AG09319 (cell line): Measurements from ENCODE around the gene ZFAND4.
"Not testable (repeated sequence)": the region's sequence is repeated elsewhere in the genome, so short reads cannot be mapped to it uniquely, and the experiment has no call there.

Source experiments
- DNase-seq: peaks from one replicate; pipeline ENCODE4 v3.0.0-alpha.2; 2010; ENCODE audit warnings: low read depth; ENCODE audit errors: extremely low read depth
- TF ChIP-seq, protein P1 (sequence below): IDR thresholded peaks from 2 replicates; pipeline ENCODE4 v1.5.1; 2011; ENCODE audit warnings: low read depth, mild to moderate bottlenecking, inconsistent platforms, low read length, moderate library complexity

Gene ZFAND4

GRCh38 chr10:45581216-45581549 lies 91.4 kb downstream of the ZFAND4 start:
- TF ChIP-seq, protein P1, sequence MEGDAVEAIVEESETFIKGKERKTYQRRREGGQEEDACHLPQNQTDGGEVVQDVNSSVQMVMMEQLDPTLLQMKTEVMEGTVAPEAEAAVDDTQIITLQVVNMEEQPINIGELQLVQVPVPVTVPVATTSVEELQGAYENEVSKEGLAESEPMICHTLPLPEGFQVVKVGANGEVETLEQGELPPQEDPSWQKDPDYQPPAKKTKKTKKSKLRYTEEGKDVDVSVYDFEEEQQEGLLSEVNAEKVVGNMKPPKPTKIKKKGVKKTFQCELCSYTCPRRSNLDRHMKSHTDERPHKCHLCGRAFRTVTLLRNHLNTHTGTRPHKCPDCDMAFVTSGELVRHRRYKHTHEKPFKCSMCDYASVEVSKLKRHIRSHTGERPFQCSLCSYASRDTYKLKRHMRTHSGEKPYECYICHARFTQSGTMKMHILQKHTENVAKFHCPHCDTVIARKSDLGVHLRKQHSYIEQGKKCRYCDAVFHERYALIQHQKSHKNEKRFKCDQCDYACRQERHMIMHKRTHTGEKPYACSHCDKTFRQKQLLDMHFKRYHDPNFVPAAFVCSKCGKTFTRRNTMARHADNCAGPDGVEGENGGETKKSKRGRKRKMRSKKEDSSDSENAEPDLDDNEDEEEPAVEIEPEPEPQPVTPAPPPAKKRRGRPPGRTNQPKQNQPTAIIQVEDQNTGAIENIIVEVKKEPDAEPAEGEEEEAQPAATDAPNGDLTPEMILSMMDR: no peak
- DNase-seq: no peak

DNA sequence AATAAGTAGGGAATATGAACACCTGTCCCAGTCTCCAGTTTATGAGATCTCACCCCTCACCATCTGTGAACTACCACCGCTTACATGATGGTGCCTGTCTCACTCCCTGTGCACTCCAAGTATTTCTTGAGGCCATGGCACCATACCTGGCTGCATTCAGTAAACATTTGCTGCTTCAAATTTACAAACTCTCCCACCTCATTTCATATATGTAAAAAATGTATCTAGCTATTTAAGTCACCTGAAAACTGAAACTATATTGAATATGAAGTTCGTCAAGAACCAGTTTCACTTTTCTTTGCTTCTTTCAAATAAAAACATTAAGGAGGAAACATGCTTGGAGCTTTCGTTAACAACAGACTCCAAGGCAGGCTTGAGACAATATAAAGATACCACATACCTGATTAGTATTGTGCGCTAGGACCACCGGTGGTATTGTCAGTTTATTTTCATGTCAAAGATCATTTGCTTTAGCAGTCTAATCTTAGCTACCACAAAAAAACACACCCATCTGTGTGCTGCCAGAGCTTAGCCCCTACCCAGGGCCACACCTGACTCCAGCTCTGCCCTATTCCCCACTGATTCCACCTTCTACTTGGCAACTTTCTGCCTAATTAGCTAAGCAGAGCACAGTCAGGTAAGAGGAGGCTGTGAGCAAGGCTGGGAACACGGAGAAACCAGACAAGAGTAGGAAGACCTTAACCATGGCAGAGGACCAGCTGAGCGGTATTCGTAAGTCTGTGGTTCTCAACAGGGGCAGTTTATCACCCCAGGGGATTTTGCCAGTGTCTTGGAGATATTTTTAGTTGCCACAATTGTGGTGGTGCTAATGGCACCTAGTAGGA lies 92.0 kb downstream of the ZFAND4 start:
- TF ChIP-seq, protein P1: no peak
- no peak for DNase-seq

DNA sequence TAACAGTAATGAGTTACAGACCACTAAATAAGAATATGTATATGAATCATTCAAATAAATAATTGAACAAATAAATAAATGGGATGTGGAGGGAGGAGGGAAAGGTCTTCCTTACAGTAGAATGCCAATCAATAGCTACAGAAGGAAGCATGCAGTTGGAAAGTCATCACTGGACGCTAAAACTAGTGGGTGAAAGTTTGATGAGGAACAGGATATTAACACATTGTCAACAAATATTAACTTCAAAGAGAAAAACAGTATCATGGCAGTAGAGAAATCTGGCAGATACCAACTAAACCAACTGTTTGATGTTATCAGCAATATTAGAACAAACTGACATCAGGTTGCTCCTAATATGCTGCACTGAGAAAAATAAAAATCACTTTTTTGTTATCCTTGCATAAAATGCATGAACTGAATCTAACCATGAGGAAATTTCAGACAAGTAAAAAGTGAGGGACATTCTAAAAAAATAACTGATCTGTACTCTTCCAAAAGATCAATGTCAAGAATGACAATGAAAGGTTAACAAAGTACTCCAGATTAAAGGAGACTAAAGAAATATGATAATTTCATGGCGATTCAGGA lies 94.1 kb downstream of the ZFAND4 start:
- TF ChIP-seq, protein P1: no peak
- DNase-seq: no peak

- no peak for DNase-seq
- TF ChIP-seq, protein P1: no peak
Measured at GRCh38 chr10:45575966-45576597, 96.5 kb downstream of the ZFAND4 start.

DNA sequence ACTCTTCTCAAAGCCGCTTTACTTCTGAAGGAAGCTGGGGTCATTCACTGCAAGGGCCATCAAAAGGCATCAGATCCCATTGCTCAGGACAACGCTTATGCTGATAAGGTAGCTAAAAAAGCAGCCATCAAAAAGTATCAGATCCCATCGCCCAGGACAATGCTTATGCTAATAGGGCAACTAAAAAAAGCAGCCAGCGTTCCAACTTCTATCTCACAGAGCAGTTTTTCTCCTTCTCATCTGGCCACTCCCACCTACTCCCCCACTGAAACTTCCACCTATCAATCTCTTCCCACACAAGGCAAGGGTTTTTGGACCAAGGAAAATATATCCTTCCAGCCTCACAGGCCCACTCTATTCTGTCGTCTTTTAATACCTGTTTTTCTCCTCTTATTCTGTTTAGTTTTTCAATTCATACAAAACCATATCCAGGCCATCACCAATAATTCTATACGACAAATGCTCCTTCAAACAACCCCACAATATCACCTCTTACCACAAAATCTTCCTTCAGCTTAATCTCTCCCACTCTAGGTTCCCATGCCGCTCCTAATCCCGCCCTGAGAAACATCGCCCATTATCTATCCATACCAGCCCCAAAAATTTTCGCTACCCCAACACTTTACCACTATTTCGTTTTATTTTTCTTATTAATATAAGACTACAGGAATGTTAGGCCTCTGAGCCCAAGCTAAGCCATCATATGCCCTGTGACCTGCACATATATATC lies 97.4 kb downstream of the ZFAND4 start:
- not testable (repeated sequence) for DNase-seq

GRCh38 chr10:45569471-45569870 lies 103.1 kb downstream of the ZFAND4 start:
- TF ChIP-seq, protein P1: no peak
- no peak for DNase-seq

DNA sequence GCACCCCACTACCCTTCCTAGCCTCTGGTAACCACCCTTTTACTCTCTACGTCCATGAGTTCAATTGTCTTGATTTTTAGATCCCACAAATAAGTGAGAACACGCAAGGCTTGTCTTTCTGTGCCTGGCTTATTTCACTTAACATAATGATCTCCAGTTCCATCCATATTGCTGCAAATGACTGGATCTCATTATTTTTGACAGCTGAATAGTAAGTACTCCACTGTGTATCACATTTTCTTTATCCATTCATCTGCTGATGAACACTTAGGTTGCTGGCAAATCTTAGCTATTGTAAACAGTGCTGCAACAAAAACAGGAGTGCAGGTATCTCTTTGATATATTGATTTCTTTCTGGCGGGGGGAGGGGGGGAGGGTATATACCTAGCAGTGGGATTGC lies 106.2 kb downstream of the ZFAND4 start:
- TF ChIP-seq, protein P1: no peak
- DNase-seq: no peak
